Activated CD4-positive, alpha-beta T cell treated with anti-CD3 and anti-CD28 coated beads for 48 hours (primary cell): ENCODE measurements around the gene USP40.
"Not testable (repeated sequence)": the region's sequence is repeated elsewhere in the genome, so short reads cannot be mapped to it uniquely, and the experiment has no call there.

Experiments
- DNase-seq: peaks from one replicate; pipeline ENCODE4 v3.0.0-alpha.2; 2020

Gene USP40

GRCh38 chr2:233566141-233566956 lies at the start of gene USP40:
Gene USP40 (minus strand): TSS chr2:233566782. CDS start chr2:233565554, 1,228 bp downstream.
- DNase-seq, result peak; percentile 70

DNA sequence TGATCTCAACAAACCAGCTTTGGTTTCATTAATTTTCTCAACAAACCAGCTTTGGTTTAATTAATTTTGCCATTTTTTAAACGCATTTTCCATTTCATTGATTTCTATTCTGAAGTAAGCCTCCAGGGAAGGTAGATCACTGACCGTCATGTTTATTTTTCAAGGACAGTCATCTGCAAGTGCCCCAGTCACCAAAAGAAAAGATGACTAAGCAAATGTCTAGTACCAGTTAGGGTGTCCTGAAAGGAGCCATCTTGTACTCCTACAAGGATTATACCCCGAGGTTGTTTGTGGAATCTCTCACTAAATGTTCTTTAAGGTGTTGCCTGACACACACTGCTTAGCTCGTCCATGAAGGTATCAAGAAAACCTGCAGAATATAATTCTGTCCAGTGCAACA lies 44.7 kb upstream of the USP40 start:
- no peak for DNase-seq

GRCh38 chr2:233605680-233606079 lies 39.1 kb upstream of the USP40 start:
- DNase-seq, result no peak

GRCh38 chr2:233604826-233605225 lies 38.2 kb upstream of the USP40 start:
- no peak for DNase-seq

- DNase-seq, result no peak
Measured at GRCh38 chr2:233603520-233603919, 36.9 kb upstream of the USP40 start.

DNA sequence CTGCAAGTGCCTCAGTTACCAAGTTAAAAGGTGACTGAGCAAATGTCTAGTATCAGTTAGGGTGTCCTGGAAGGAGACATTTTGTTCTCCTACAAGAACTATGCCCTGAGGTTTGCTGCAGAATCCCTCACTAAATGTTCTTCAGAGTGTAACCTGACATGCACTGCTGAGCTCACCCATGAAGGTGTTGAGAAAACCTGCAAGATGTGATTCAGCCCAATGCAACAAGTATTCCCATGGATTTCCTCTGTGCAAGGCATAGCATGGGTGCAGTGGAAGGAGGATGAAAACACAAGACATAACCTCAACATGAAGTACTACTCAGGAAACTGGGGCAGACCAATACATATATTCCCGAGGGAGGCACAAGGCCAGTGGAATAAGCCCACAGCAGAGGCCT lies 35.5 kb upstream of the USP40 start:
- no peak for DNase-seq

- DNase-seq, result no peak
Measured at GRCh38 chr2:233600386-233600785, 33.8 kb upstream of the USP40 start.

DNA sequence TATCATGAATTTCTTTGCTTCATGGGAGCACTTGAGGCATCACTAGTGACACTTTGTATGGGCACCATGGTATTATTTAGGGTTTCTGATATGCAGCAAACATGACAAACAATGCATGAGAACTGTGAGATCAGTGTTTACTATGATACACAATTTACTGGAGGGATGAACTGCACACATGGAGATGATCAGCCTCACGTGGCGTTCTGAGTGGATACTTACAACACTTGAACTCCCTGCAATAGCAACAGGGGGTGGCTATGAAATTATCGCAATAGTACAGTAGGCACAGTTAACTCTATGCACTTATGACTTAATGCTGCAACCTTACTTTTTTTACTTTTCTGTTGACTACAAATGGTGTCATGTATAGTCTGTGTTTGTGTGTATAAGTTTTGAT lies 32.4 kb upstream of the USP40 start:
- no peak for DNase-seq

GRCh38 chr2:233597522-233597921 lies 30.9 kb upstream of the USP40 start:
- DNase-seq, result no peak

- no peak for DNase-seq
Measured at GRCh38 chr2:233593201-233593600, 26.6 kb upstream of the USP40 start.

DNA sequence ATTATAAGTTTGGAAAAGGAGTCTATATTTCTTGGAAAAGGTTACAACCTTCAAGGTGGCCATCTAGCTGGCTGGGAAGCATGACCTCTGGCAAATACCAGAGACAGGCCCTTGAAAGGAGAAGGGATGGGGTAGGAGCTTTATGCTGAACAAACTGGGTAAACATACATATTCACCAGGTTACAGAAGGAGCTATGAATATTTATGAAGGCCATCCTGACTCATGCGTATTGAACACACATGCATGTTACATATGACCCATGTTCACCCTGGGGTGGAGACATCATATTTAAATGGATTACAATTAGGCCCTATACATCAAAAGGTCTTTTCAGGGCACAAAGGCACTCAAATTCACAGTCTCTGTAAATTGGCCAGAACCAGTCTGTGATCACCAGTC lies 26.1 kb upstream of the USP40 start:
- not testable (repeated sequence) for DNase-seq

GRCh38 chr2:233588400-233588799 lies 21.8 kb upstream of the USP40 start:
- no peak for DNase-seq

GRCh38 chr2:233584210-233584609 lies 17.6 kb upstream of the USP40 start:
- no peak for DNase-seq

GRCh38 chr2:233583217-233583965 lies 16.8 kb upstream of the USP40 start:
- not testable (repeated sequence) for DNase-seq

DNA sequence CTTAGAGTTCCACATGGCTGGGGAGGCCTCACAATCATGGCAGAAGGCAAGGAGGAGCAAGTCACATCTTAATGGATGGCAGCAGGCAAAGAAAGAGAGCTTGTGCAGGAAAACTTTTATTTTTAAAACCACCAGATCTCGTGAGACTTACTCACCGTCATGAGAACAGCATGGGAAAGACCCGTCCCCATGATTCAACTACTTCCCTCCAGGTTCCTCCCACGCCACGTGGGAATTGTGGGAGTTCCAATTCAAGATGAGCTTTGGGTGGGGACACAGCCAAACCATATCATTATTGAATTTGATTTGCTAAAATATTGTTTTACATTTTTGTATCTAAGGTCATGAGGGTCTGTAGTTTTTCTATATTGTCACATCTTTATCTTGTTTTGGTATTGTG lies 10.8 kb upstream of the USP40 start:
- not testable (repeated sequence) for DNase-seq

DNA sequence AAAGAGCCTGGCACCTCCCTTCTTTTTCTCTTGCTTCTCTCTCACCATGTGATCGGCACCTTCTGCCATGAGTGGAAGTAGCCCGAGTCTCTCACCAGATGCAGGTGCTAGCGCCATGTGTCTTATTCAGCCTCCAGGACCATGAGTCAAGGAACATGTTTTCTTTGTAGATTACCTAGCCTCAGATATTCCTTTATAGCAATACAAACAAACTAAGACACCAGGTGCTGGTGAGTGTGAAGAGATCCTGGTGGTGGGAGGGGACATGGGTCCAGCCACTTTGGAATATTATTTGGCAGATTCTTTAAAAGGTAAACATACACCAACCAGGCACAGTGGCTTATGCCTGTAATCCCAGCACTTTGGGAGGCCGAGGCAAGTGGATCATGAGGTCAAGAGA lies 5.9 kb upstream of the USP40 start:
- no peak for DNase-seq

DNA sequence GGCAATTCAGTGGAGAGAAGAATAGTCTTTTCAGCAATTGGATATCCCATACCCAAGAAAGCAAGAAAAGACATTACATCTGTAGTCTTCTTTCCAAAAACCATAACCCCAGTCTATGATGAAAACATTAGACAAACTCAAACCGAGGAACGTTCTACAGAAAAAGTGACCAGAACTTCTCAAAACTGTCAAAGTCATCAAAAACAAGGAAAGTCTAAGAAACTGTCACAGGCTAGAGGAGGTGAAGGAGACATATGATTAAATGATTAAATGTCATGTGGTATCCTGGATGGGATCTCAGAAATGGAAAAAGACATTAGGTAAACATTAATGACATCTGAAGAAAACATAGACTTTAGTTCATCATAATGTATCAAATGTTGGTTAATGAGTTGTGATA lies 4.9 kb upstream of the USP40 start:
- DNase-seq, result no peak

DNA sequence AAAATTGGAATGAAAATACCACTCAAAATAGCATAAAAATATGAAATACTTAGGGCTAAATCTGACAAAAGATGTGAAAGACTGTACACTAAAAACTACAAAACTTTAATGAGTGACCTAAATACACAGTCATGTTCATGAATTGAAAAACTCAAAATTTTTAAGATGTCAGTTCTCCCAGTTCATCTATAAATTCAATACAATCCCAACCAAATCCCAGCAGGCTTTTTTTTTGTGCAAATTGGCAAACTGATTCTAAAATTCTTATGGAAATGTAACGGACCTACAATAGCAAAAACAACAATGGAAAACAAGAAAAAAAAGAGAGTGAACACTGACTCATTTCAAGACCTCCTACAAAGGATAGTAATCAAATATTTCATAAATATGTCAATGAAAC lies 4.4 kb upstream of the USP40 start:
- no peak for DNase-seq

DNA sequence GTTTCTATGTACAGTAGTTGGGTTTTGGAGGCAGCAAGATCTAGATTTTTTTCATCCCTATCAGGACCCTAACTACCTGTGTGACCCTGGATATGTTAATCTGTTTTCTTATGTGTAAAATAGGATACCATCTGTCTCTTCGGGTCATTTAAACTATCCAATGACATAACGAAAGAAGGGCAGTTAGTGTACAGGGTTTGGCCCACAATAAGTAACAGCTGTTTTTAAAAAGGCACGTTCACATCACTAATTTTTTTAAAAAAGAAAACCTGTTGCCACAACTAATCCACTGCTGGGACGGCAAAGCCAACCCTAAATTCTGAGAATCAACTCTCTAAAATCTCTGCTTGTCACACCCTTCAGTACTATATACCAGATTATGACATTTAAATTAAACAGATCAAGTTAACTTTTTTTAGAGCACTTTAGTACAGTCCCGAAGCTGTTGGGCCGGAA lies 869 bp downstream of the USP40 start:
- no peak for DNase-seq

GRCh38 chr2:233563663-233564430 lies 2.7 kb downstream of the USP40 start:
- no peak for DNase-seq

- DNase-seq, result no peak
Measured at GRCh38 chr2:233556881-233557736, 9.5 kb downstream of the USP40 start.

DNA sequence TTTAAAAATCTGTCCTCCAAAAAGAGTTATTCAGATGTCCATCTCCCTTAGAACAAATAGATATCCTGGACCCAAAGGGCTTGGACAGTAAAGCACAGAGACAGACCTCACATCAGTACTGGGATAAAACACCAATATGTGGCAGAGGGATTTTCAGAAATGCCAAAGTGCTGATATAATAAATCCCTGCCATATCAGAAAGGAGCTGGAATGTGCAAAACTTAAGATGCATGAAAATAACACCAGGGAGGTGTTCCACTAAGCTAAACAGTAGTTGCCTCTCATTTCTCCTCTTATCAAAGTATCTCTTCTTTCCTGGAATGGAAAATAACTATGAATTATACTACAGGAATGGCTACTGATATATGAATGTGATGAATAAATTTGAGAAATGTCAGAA lies 13.2 kb downstream of the USP40 start:
- no peak for DNase-seq
